ENCODE results near the gene CGNL1. TPM values are rescaled to one million over a fixed set of nuclear protein-coding genes. Genes with fewer than 3 reads are reported as not detected.

Gene CGNL1
- total RNA-seq, 1 experiment from 2014 or later, result 34.6 TPM

DNA sequence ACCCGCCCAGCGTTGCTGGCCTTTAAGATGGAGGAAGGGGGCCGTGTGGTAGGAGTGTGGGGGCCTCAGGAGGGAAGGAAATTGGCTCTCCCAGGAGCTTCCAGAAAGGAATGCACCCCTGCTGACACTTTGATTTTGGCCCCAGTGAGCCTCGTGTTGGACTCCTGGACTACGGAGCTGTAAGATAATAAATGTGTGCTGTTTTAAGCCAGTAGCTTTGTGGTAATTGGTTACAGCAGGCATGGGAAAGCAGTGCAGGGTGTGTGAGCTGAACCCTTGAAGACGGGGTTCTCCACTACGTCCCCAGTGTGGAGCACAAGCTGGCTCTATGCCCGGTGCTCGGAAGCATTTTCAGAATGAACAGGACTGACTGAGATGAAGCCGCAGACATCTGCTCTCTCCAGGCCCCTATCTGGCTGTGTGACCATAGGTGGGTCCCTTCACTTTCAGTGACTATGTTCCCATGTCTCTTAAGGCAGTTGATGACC lies 22.9 kb upstream of the CGNL1 start:
- H3K4me2 ChIP-seq (ENCODE audit: insufficient read depth, insufficient read length, low read length), result no peak overlapping the region
- no peak overlapping the region for H2BK12ac ChIP-seq (ENCODE audit: insufficient read length, low read depth, low read length)
- no peak overlapping the region for H2BK15ac ChIP-seq (ENCODE audit: low read depth, low read length)
- H4K91ac ChIP-seq (ENCODE audit: insufficient read length, low read depth, low read length), result no peak overlapping the region
- no peak overlapping the region for H2BK20ac ChIP-seq (ENCODE audit: low read depth, low read length, poor library complexity, severe bottlenecking)
- no peaks in the 10 kb centered on the region for H3K23me2 ChIP-seq (ENCODE audit: insufficient read length, low read depth, low read length, poor library complexity, severe bottlenecking)
- DNase-seq, result no peak
- no CpG with 5 or more reads among the region's 10 CpGs for WGBS (ENCODE audit: extremely low coverage, insufficient read length, low lambda C conversion rate)
- Mint-ChIP-seq H3K9me3 (peaks cover 0 to 3% of the 10 kb centered on the region in 2 experiments; a peak in 2 of 5 replicates), H3K36me3 (ENCODE audit: insufficient read depth in 1 of 3, low read depth in 3 of 3) (peaks cover 0 to 6% (median 5%) of the 10 kb centered on the region in 3 experiments; a peak in 2 of 7 replicates), H3K27me3 (ENCODE audit: low read depth) (peaks cover 3% of the 10 kb centered on the region; the same call in 1 of the 2 replicates), H3K27ac (0 out of 7 replicates have a peak overlapping the region, but pooled peaks of 1 of the 3 experiments have one; percentile 20), H3K4me3 (no peak overlapping the region), H3K4me1 (peaks cover 52 to 56% of the 10 kb centered on the region in 2 experiments)
- H3K23ac ChIP-seq (ENCODE audit: insufficient read length, low read depth, low read length), result no peak overlapping the region
- no peaks in the 10 kb centered on the region for H3K27me3 ChIP-seq (ENCODE audit: insufficient read depth, low read length)
- H3T11ph ChIP-seq (ENCODE audit: low read length), result no peak overlapping the region
- H3K18ac ChIP-seq (ENCODE audit: insufficient read length, low read depth, low read length), result no peak overlapping the region
- TF ChIP-seq, protein P1, sequence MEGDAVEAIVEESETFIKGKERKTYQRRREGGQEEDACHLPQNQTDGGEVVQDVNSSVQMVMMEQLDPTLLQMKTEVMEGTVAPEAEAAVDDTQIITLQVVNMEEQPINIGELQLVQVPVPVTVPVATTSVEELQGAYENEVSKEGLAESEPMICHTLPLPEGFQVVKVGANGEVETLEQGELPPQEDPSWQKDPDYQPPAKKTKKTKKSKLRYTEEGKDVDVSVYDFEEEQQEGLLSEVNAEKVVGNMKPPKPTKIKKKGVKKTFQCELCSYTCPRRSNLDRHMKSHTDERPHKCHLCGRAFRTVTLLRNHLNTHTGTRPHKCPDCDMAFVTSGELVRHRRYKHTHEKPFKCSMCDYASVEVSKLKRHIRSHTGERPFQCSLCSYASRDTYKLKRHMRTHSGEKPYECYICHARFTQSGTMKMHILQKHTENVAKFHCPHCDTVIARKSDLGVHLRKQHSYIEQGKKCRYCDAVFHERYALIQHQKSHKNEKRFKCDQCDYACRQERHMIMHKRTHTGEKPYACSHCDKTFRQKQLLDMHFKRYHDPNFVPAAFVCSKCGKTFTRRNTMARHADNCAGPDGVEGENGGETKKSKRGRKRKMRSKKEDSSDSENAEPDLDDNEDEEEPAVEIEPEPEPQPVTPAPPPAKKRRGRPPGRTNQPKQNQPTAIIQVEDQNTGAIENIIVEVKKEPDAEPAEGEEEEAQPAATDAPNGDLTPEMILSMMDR (conservative IDR thresholded peaks at IDR 0.05), result no peak
- no peak overlapping the region for H2BK120ac ChIP-seq (ENCODE audit: low read depth, low read length, poor library complexity, severe bottlenecking)
- peaks cover 13% of the 10 kb centered on the region; the same call in 1 of the 2 replicates for H3K4me1 ChIP-seq (ENCODE audit: insufficient read depth, low read length)
- no peaks in the 10 kb centered on the region for H3K9me3 ChIP-seq (ENCODE audit: control insufficient read depth, low read depth, low read length)
- H3K79me2 ChIP-seq (ENCODE audit: insufficient read depth, low read length), result no peaks in the 10 kb centered on the region
- H4K20me1 ChIP-seq (ENCODE audit: control insufficient read depth, insufficient read depth, insufficient read length), result no peaks in the 10 kb centered on the region
- H3K4ac ChIP-seq (ENCODE audit: low read depth, low read length), result no peak overlapping the region
- no peak overlapping the region for H3K14ac ChIP-seq (ENCODE audit: insufficient read depth, low read length)
- H2AFZ ChIP-seq (ENCODE audit: low read length), result no peak overlapping the region
- no peak overlapping the region for H3K9ac ChIP-seq (ENCODE audit: extremely low read depth, insufficient read length, low read length)
- H4K8ac ChIP-seq (replicated peaks; ENCODE audit: insufficient read length, low read depth, low read length), result no peak overlapping the region
- no peak overlapping the region for H2BK5ac ChIP-seq (ENCODE audit: insufficient read length, low read length)
- H4K5ac ChIP-seq (ENCODE audit: insufficient read length, low read depth, low read length), result no peak overlapping the region
- H3K56ac ChIP-seq (ENCODE audit: insufficient read length, low read depth, low read length), result no peak overlapping the region
- no peak overlapping the region for H3K27ac ChIP-seq (ENCODE audit: insufficient read length, low read depth, low read length)
- no peak overlapping the region for H2AK5ac ChIP-seq (ENCODE audit: insufficient read length, low read length)
- H3K79me1 ChIP-seq (ENCODE audit: insufficient read depth, low read depth, low read length, poor library complexity, severe bottlenecking), result no peaks in the 10 kb centered on the region
